Measurements from ENCODE around the gene ARHGEF40.

ARHGEF40 gene

GRCh38 chr14:21104448-21105060 lies 34.5 kb downstream of the ARHGEF40 start:
- peak; percentile 99 for TF ChIP-seq CTCF (IDR thresholded peaks at IDR 0.05; ENCODE audit: low read depth, low read length)
- Histone ChIP-seq H3K4me3 (ENCODE audit: low read depth, low read length) (peak overlapping the region; percentile 78), H3K27me3 (no peaks in the 10 kb centered on the region), H3K4me1 (peaks cover 28% of the 10 kb centered on the region), H3K9me3 (no peaks in the 10 kb centered on the region), H3K36me3 (no peaks in the 10 kb centered on the region)
- peak; percentile 84 for DNase-seq

GRCh38 chr14:21105095-21105494 lies 35.0 kb downstream of the ARHGEF40 start:
- Histone ChIP-seq H3K4me3 (ENCODE audit: low read depth, low read length) (no peak overlapping the region), H3K4me1 (peaks cover 25% of the 10 kb centered on the region)
- TF ChIP-seq CTCF (IDR thresholded peaks at IDR 0.05; ENCODE audit: low read depth, low read length), result no peak

GRCh38 chr14:21106176-21106497 lies 36.0 kb downstream of the ARHGEF40 start:
- Histone ChIP-seq H3K4me3 (ENCODE audit: low read depth, low read length) (peak overlapping the region; percentile 43), H3K9me3 (no peaks in the 10 kb centered on the region), H3K27me3 (no peaks in the 10 kb centered on the region), H3K4me1 (peaks cover 25% of the 10 kb centered on the region), H3K36me3 (no peaks in the 10 kb centered on the region)
- DNase-seq, result peak; percentile 15
- no peak for TF ChIP-seq CTCF (IDR thresholded peaks at IDR 0.05; ENCODE audit: low read depth, low read length)

More at GRCh38 chr14:21105095-21105494, 35.0 kb downstream of the ARHGEF40 start:
- H3K9me3 ChIP-seq, result no peaks in the 10 kb centered on the region
- DNase-seq, result no peak
- H3K27me3 ChIP-seq, result no peaks in the 10 kb centered on the region
- no peaks in the 10 kb centered on the region for H3K36me3 ChIP-seq

GRCh38 chr14:21106498-21107282 lies 36.6 kb downstream of the ARHGEF40 start:
- H3K9me3 ChIP-seq, result no peaks in the 10 kb centered on the region
- peak; percentile 99 for TF ChIP-seq CTCF (IDR thresholded peaks at IDR 0.05; ENCODE audit: low read depth, low read length)
- no peaks in the 10 kb centered on the region for H3K36me3 ChIP-seq
- H3K4me3 ChIP-seq (ENCODE audit: low read depth, low read length), result peak overlapping the region; percentile 43
- DNase-seq, result peak; percentile 86
- peaks cover 25% of the 10 kb centered on the region for H3K4me1 ChIP-seq
- no peaks in the 10 kb centered on the region for H3K27me3 ChIP-seq

GRCh38 chr14:21107283-21107800 lies 37.2 kb downstream of the ARHGEF40 start:
- DNase-seq, result no peak
- H3K36me3 ChIP-seq, result no peaks in the 10 kb centered on the region
- H3K27me3 ChIP-seq, result no peaks in the 10 kb centered on the region
- no peak for TF ChIP-seq CTCF (IDR thresholded peaks at IDR 0.05; ENCODE audit: low read depth, low read length)
- peaks cover 25% of the 10 kb centered on the region for H3K4me1 ChIP-seq
- H3K9me3 ChIP-seq, result no peaks in the 10 kb centered on the region
- H3K4me3 ChIP-seq (ENCODE audit: low read depth, low read length), result no peak overlapping the region

GRCh38 chr14:21108791-21109190 lies 38.7 kb downstream of the ARHGEF40 start:
- no peaks in the 10 kb centered on the region for H3K27me3 ChIP-seq
- peaks cover 17% of the 10 kb centered on the region for H3K4me1 ChIP-seq
- no peak for TF ChIP-seq CTCF (IDR thresholded peaks at IDR 0.05; ENCODE audit: low read depth, low read length)
- H3K36me3 ChIP-seq, result no peaks in the 10 kb centered on the region
- no peak for DNase-seq
- no peaks in the 10 kb centered on the region for H3K9me3 ChIP-seq
- H3K4me3 ChIP-seq (ENCODE audit: low read depth, low read length), result no peak overlapping the region
